ENCODE results near the gene ALKBH1.
A peak's percentile ranks its signal among the peaks of the same experiment; 100 is the strongest.

Gene ALKBH1

GRCh38 chr14:77708749-77709148 lies 926 bp upstream of the ALKBH1 start:
- no peak for DNase-seq (ENCODE audit: low read depth)
- TF ChIP-seq CTCF (IDR thresholded peaks at IDR 0.05; ENCODE audit: insufficient read depth, low read depth, low read length, missing control alignments): no peak
- H3K4me3 ChIP-seq (ENCODE audit: low read depth, low read length): peak overlapping the region; percentile 87

- DNase-seq (ENCODE audit: low read depth): peak; percentile 19
- H3K4me3 ChIP-seq (ENCODE audit: low read depth, low read length): peak overlapping the region; percentile 87
- peak; percentile 30 for TF ChIP-seq CTCF (IDR thresholded peaks at IDR 0.05; ENCODE audit: insufficient read depth, low read depth, low read length, missing control alignments)
These were observed 484 bp downstream of the ALKBH1 start for GRCh38 chr14:77707355-77707723.

GRCh38 chr14:77691259-77691658 lies 16.6 kb downstream of the ALKBH1 start:
- no peak for DNase-seq (ENCODE audit: low read depth)
- H3K4me3 ChIP-seq (ENCODE audit: low read depth, low read length): no peak overlapping the region
- TF ChIP-seq CTCF (IDR thresholded peaks at IDR 0.05; ENCODE audit: insufficient read depth, low read depth, low read length, missing control alignments): no peak

- no peak for DNase-seq (ENCODE audit: low read depth)
- no peak overlapping the region for H3K4me3 ChIP-seq (ENCODE audit: low read depth, low read length)
- no peak for TF ChIP-seq CTCF (IDR thresholded peaks at IDR 0.05; ENCODE audit: insufficient read depth, low read depth, low read length, missing control alignments)
These were observed 25.7 kb downstream of the ALKBH1 start for GRCh38 chr14:77682158-77682553.

- no peak for DNase-seq (ENCODE audit: low read depth)
- no peak for TF ChIP-seq CTCF (IDR thresholded peaks at IDR 0.05; ENCODE audit: insufficient read depth, low read depth, low read length, missing control alignments)
These were observed 26.3 kb downstream of the ALKBH1 start for GRCh38 chr14:77681196-77682157.

GRCh38 chr14:77674931-77675330 lies 32.9 kb downstream of the ALKBH1 start:
- TF ChIP-seq CTCF (IDR thresholded peaks at IDR 0.05; ENCODE audit: insufficient read depth, low read depth, low read length, missing control alignments): no peak
- H3K4me3 ChIP-seq (ENCODE audit: low read depth, low read length): no peak overlapping the region
- DNase-seq (ENCODE audit: low read depth): no peak

More at GRCh38 chr14:77681196-77682157, 26.3 kb downstream of the ALKBH1 start:
- H3K4me3 ChIP-seq (ENCODE audit: low read depth, low read length): no peak overlapping the region

Data from GM12865 (cell line).